Endothelial cell of umbilical vein (primary cell): ENCODE results near the gene SEMA4D. TPM values are rescaled to one million over a fixed set of nuclear protein-coding genes. Genes with fewer than 3 reads are reported as not detected.

Experiments
- BruUV-seq: library from RNA; stranded (reverse); fragments of 400-500 nt; replicated peaks from 2 replicates; lab custom pipeline; 2021; lab: Mats Ljungman, UMichigan
- CTCF ChIA-PET: fragments of 300-600, 350-600 bp; sonication (Branson Sonifier 250); formaldehyde crosslinking; loops from one replicate; lab custom pipeline; 2021; ENCODE audit warnings: antibody characterized with exemption, inconsistent platforms; lab: Charles Lee
- POLR2A ChIA-PET: fragments of 300-600, 350-600 bp; sonication (Branson Sonifier 250); formaldehyde crosslinking; loops from one replicate; lab custom pipeline; 2021; ENCODE audit warnings: antibody characterized with exemption, inconsistent platforms; lab: Charles Lee
- DNase-seq: peaks from one replicate; pipeline ENCODE4 v3.0.0-alpha.2; 2011; ENCODE audit warnings: low read depth, low spot score
- FAIRE-seq: peaks from 2 replicates; lab custom pipeline; 2011; peaks lifted over from hg19 to GRCh38; lab: Jason Lieb, UNC
- H2AFZ ChIP-seq: 2 replicates; pipeline ENCODE4 v1.6.0; 2012; ENCODE audit warnings: low read depth, low read length, control low read depth, inconsistent platforms
- H3K27ac ChIP-seq: 2 replicates; pipeline ENCODE4 v1.5.1; 2011; ENCODE audit warnings: low read depth, mild to moderate bottlenecking, control low read depth, low read length, moderate library complexity; ENCODE audit not compliant: insufficient read depth
- H3K27me3 ChIP-seq, 2 experiments: 2 replicates each; pipeline versions ENCODE4 v1.6.0 to v1.6.1; 2011; ENCODE audit warnings: low read length in 2 of 2, mixed read lengths in 1 of 2; ENCODE audit not compliant: control insufficient read depth in 2 of 2, insufficient read depth in 2 of 2
- H3K36me3 ChIP-seq, 2 experiments: 2 replicates in 1 of 2; 3 replicates in 1 of 2; pipeline ENCODE4 v1.5.1; 2011; ENCODE audit warnings: low read length in 2 of 2, mild to moderate bottlenecking in 1 of 2, moderate library complexity in 1 of 2; ENCODE audit not compliant: control insufficient read depth in 2 of 2, insufficient read depth in 2 of 2; ENCODE audit errors: extremely low read depth in 1 of 2
- H3K4me1 ChIP-seq: 3 replicates; pipeline ENCODE4 v1.5.1; 2011; ENCODE audit warnings: mild to moderate bottlenecking, low read length; ENCODE audit not compliant: control insufficient read depth, insufficient read depth; ENCODE audit errors: extremely low read depth
- H3K4me2 ChIP-seq: 2 replicates; pipeline ENCODE4 v1.6.1; 2011; ENCODE audit warnings: low read length, control low read depth, mixed read lengths; ENCODE audit not compliant: insufficient read depth
- H3K4me3 ChIP-seq, 3 experiments: fragments of 200-600 bp in 1 of 3; sonication (generic), shearing (Covaris generic) in 1 of 3; replicated peaks in 1 of 3; 2 replicates each; pipeline ENCODE4 v1.5.1; 2011 to 2016; ENCODE audit warnings: control low read depth in 3 of 3, low read length in 3 of 3, mild to moderate bottlenecking in 2 of 3, inconsistent platforms in 1 of 3, low read depth in 1 of 3, moderate library complexity in 1 of 3; ENCODE audit not compliant: insufficient read depth in 1 of 3
- H3K79me2 ChIP-seq: 2 replicates; pipeline ENCODE4 v1.6.0; 2012; ENCODE audit warnings: low read length, inconsistent platforms; ENCODE audit not compliant: control insufficient read depth, insufficient read depth
- H3K9ac ChIP-seq: replicated peaks from 2 replicates; pipeline ENCODE3; 2011; ENCODE audit warnings: low read length, control low read depth; ENCODE audit not compliant: insufficient read depth; ENCODE audit errors: extremely low read depth
- H3K9me1 ChIP-seq: replicated peaks from 3 replicates; pipeline ENCODE4 v1.6.0; 2011; ENCODE audit warnings: mild to moderate bottlenecking, low read length; ENCODE audit not compliant: control insufficient read depth, insufficient read depth; ENCODE audit errors: extremely low read depth
- H3K9me3 ChIP-seq: replicated peaks from 2 replicates; pipeline ENCODE4 v1.5.1; 2012; ENCODE audit warnings: low read length, inconsistent platforms; ENCODE audit not compliant: control insufficient read depth, insufficient read depth
- H4K20me1 ChIP-seq: replicated peaks from 2 replicates; pipeline ENCODE3; 2011; ENCODE audit warnings: mild to moderate bottlenecking, low read length; ENCODE audit not compliant: control insufficient read depth, insufficient read depth; ENCODE audit errors: extremely low read depth
- CTCF ChIP-seq, 2 donors: IDR thresholded peaks; 1 replicate in 1 of 2; 2 replicates in 1 of 2; pipeline ENCODE4 v1.5.1; 2011; ENCODE audit warnings: low read length in 2 of 2, mild to moderate bottlenecking in 2 of 2, moderate library complexity in 2 of 2, control low read depth in 1 of 2, inconsistent platforms in 1 of 2, low read depth in 1 of 2; ENCODE audit not compliant: insufficient read depth in 1 of 2; ENCODE audit errors: extremely low read depth in 1 of 2
- EZH2 ChIP-seq: IDR thresholded peaks from 2 replicates; pipeline ENCODE4 v1.6.1; 2012; ENCODE audit warnings: borderline replicate concordance, low read depth, mild to moderate bottlenecking, moderate library complexity, low read length, inconsistent platforms; ENCODE audit not compliant: severe bottlenecking
- FOS ChIP-seq: IDR thresholded peaks from 2 replicates; pipeline ENCODE4 v1.6.1; 2011; ENCODE audit warnings: mild to moderate bottlenecking, low read length, moderate library complexity, borderline replicate concordance; ENCODE audit not compliant: insufficient read depth
- GATA2 ChIP-seq: IDR thresholded peaks from 2 replicates; pipeline ENCODE4 v1.7.0; 2011; ENCODE audit warnings: low read depth, mild to moderate bottlenecking, moderate library complexity, mixed read lengths, low read length; ENCODE audit not compliant: insufficient read length, insufficient read depth
- JUN ChIP-seq: IDR thresholded peaks from 2 replicates; pipeline ENCODE4 v1.6.1; 2011; ENCODE audit warnings: borderline replicate concordance, low read depth; ENCODE audit not compliant: insufficient read length, insufficient read depth
- MAX ChIP-seq: IDR thresholded peaks from 2 replicates; pipeline ENCODE4 v1.6.1; 2011; ENCODE audit not compliant: insufficient read depth, insufficient read length
- MYC ChIP-seq: IDR thresholded peaks from one replicate; pipeline ENCODE4 v1.6.1; 2011; ENCODE audit warnings: mild to moderate bottlenecking, low read depth, low read length
- POLR2A ChIP-seq: IDR thresholded peaks from 2 replicates; pipeline ENCODE4 v1.6.1; 2012; ENCODE audit warnings: low read depth, mild to moderate bottlenecking, control low read depth, low read length
- POLR2AphosphoS5 ChIP-seq: IDR thresholded peaks from 2 replicates; pipeline ENCODE4 v1.6.1; 2012; ENCODE audit warnings: low read depth, mild to moderate bottlenecking, control low read depth, low read length, moderate library complexity; ENCODE audit not compliant: insufficient read depth
- dilution Hi-C: fragments of 300-500 bp; cut with MboI; formaldehyde crosslinking; loops from one replicate; pipeline ENCODE4 v1.15.0; 2019; ENCODE audit warnings: low sequenced_read_pairs; ENCODE audit not compliant: extremely low pct_ligation_motif_present
- intact Hi-C: fragments of 100-400 bp; cut with micrococcal nuclease; formaldehyde crosslinking; loops from one replicate; pipeline ENCODE4 v1.10.0; 2022
- polyA plus RNA-seq, 4 experiments: library from polyadenylated mRNA; depleted of rRNA in 3 of 4; stranded (reverse) in 3 of 4; unstranded in 1 of 4; fragments of >200 nt; gene quantifications; 2 replicates each; pipeline versions ENCODE4 v1.2.1 to v1.2.3, GENCODE V29; 2011 to 2012; ENCODE audit warnings: missing spikeins in 1 of 4
- total RNA-seq: library from RNA; stranded (reverse); gene quantifications from 2 replicates; pipeline ENCODE4 v1.2.3, GENCODE V29; 2021

Gene SEMA4D
- total and polyA plus RNA-seq, 2 donors (not counting 3 experiments of a cell fraction or from before 2014, with no cell fraction given): 3.9 to 15.7 TPM

GRCh38 chr9:89414670-89415324 lies 83.1 kb downstream of the SEMA4D start:
- ChIA-PET POLR2A (no interaction called here), CTCF (no interaction called here)
- no peak overlapping the region for H2AFZ ChIP-seq
- no peaks in the 10 kb centered on the region for H3K4me1 ChIP-seq
- FAIRE-seq: no peak
- H3K27me3 ChIP-seq: no peaks in the 10 kb centered on the region
- DNase-seq: no peak
- no peak overlapping the region for H3K4me3 ChIP-seq
- H3K9ac ChIP-seq: no peak overlapping the region
- no peaks in the 10 kb centered on the region for H3K36me3 ChIP-seq
- no peak overlapping the region for H3K4me2 ChIP-seq
- no peaks in the 10 kb centered on the region for H4K20me1 ChIP-seq
- H3K9me3 ChIP-seq: no peaks in the 10 kb centered on the region
- TF ChIP-seq MYC (no peak), EZH2 (no peak), FOS (no peak), POLR2A (no peak), CTCF (IDR thresholded peaks at IDR 0.05; ENCODE audit: extremely low read depth in 1 of 2, insufficient read depth in 1 of 2, low read depth in 1 of 2, low read length in 2 of 2) (no peak), JUN (no peak), GATA2 (no peak), POLR2AphosphoS5 (no peak), MAX (no peak)
- no peaks in the 10 kb centered on the region for H3K79me2 ChIP-seq
- H3K27ac ChIP-seq: no peak overlapping the region
- H3K9me1 ChIP-seq: no peaks in the 10 kb centered on the region
- intact Hi-C loops (no loop called here), dilution Hi-C loops (no loop called here)
- BruUV-seq: no TSS peak
